RKO (cell line): ENCODE results near the gene RGMA.
A peak's percentile ranks its signal among the peaks of the same experiment; 100 is the strongest.
"Not testable (repeated sequence)": the region's sequence is repeated elsewhere in the genome, so short reads cannot be mapped to it uniquely, and the experiment has no call there.

ENCODE experiments used
- DNase-seq: peaks from one replicate; pipeline ENCODE4 v3.0.0-alpha.2; 2016; ENCODE audit warnings: low spot score

RGMA gene

GRCh38 chr15:93048426-93048721 is 40.6 kb downstream of the RGMA start:
- no peak for DNase-seq

- no peak for DNase-seq
Observed at GRCh38 chr15:93047621-93048425, 41.2 kb downstream of the RGMA start.

GRCh38 chr15:93046721-93047120 is 42.3 kb downstream of the RGMA start:
- DNase-seq: no peak

GRCh38 chr15:93046120-93046519 is 42.9 kb downstream of the RGMA start:
- no peak for DNase-seq

- no peak for DNase-seq
Observed at GRCh38 chr15:93045191-93045785, 43.7 kb downstream of the RGMA start.

- no peak for DNase-seq
Observed at GRCh38 chr15:93044301-93045190, 44.5 kb downstream of the RGMA start.

- no peak for DNase-seq
Observed at GRCh38 chr15:93043621-93044300, 45.2 kb downstream of the RGMA start.

- no peak for DNase-seq
Observed at GRCh38 chr15:93042691-93043378, 46.2 kb downstream of the RGMA start.

- no peak for DNase-seq
Observed at GRCh38 chr15:93042211-93042610, 46.8 kb downstream of the RGMA start.

- no peak for DNase-seq
Observed at GRCh38 chr15:93041159-93041547, 47.9 kb downstream of the RGMA start.

- no peak for DNase-seq
Observed at GRCh38 chr15:93040288-93041158, 48.5 kb downstream of the RGMA start.

- DNase-seq: not testable (repeated sequence)
Observed at GRCh38 chr15:93039562-93040287, 49.3 kb downstream of the RGMA start.

- DNase-seq: no peak
Observed at GRCh38 chr15:93037820-93038705, 50.9 kb downstream of the RGMA start.

GRCh38 chr15:93036951-93037819 is 51.8 kb downstream of the RGMA start:
- no peak for DNase-seq

- DNase-seq: peak; percentile 43
Observed at GRCh38 chr15:93035953-93036810, 52.8 kb downstream of the RGMA start.

GRCh38 chr15:93035092-93035915 is 53.7 kb downstream of the RGMA start:
- no peak for DNase-seq
